Activated naive CD8-positive, alpha-beta T cell (primary cell): ENCODE measurements around the gene GALP.
"Not testable (repeated sequence)": the region's sequence is repeated elsewhere in the genome, so short reads cannot be mapped to it uniquely, and the experiment has no call there.

Experiments
- H3K27ac Mint-ChIP-seq: one replicate; pipeline ENCODE4 v1.8.0; 2021; ENCODE audit warnings: mixed read lengths
- H3K27me3 Mint-ChIP-seq: one replicate; pipeline ENCODE4 v1.8.0; 2021; ENCODE audit warnings: mixed read lengths
- H3K36me3 Mint-ChIP-seq: one replicate; pipeline ENCODE4 v1.8.0; 2021; ENCODE audit warnings: mixed read lengths
- H3K4me1 Mint-ChIP-seq: one replicate; pipeline ENCODE4 v1.8.0; 2021; ENCODE audit warnings: low read depth, mixed read lengths
- H3K4me3 Mint-ChIP-seq: one replicate; pipeline ENCODE4 v1.8.0; 2021; ENCODE audit warnings: mild to moderate bottlenecking, mixed read lengths
- H3K9me3 Mint-ChIP-seq: one replicate; pipeline ENCODE4 v1.8.0; 2021; ENCODE audit warnings: low read depth, mixed read lengths

Gene GALP

DNA sequence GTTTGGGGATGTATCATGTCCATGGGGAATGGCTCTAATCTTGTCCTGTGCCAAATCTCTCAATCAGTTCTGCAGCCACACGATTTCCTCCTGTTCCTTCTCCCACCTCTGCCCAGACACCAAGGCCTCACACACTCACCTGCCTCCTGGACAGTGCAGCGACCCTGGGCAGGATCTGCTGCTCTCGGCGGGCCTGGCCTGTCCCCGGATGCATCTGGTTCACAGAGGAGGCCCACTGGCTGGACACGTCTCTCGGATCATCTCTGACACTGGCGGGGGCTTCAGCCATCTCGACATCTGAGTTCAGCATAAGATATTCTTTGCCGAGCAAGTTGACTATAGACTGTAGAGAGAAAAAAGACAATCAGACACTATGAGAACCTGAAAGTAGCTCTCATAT is 15.9 kb downstream of the GALP start:
- H3K27ac Mint-ChIP-seq: no peak overlapping the region
- no peaks in the 10 kb centered on the region for H3K4me1 Mint-ChIP-seq
- no peaks in the 10 kb centered on the region for H3K36me3 Mint-ChIP-seq
- no peaks in the 10 kb centered on the region for H3K9me3 Mint-ChIP-seq
- H3K27me3 Mint-ChIP-seq: peaks cover 3% of the 10 kb centered on the region
- H3K4me3 Mint-ChIP-seq: no peak overlapping the region

DNA sequence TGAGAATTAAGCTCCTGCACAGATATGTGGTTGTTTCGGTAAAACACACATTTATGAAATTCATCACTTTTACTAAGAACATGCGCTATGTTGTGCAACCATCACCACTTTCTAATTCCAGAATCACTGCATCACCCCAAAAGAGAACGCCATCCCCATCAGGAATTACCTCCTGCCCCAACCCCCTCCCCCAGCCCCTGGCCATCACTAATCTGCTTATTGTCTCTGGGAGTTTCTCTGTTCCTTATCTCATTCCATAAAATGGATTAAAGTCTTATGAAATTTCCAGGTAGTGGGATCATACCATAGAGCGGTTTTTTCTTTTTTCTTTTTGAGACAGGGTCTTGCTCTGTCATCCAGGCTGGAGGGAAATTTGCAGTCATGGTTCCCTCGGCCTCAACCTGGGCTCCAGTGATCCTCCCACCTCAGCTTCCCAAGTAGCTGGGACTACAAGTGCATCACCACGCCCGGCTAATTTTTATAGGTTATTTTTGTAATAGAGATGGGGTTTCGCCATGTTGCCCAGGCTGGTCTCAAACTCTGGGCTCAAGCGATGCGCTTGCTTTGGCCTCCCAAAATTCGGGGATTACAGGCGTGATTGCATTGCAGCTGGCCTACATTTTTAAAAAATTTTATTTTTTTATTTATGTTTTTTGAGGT is 18.3 kb downstream of the GALP start:
- H3K36me3 Mint-ChIP-seq: no peaks in the 10 kb centered on the region
- H3K27me3 Mint-ChIP-seq: no peaks in the 10 kb centered on the region
- no peaks in the 10 kb centered on the region for H3K9me3 Mint-ChIP-seq
- no peak overlapping the region for H3K4me3 Mint-ChIP-seq
- no peaks in the 10 kb centered on the region for H3K4me1 Mint-ChIP-seq
- H3K27ac Mint-ChIP-seq: no peak overlapping the region

DNA sequence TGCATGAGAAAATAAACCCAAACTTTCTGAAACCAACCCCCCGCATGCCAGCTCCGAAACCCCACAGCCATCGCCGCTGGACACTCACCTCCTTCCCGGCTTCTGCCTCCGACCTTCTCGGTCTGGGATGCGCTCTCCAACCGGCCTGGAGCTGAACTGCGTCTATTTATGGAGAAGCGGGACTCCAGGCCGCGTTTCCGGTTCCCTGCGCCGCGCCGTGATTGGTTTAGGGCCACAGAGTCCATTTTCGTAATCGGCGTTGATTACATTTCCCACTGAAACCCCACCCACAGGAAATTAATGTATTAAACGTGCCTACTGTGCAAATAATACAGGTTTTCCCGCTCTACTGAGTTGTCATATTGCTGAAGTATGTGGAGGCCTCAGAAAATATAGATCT is 21.8 kb downstream of the GALP start, which contains the start of gene ZSCAN5B:
TSS of gene ZSCAN5B (minus strand) at position 138 of the 400 bp plus-strand sequence. CDS start 4,731 bp downstream, outside the sequence.
- H3K27me3 Mint-ChIP-seq, H3K9me3 Mint-ChIP-seq, H3K4me1 Mint-ChIP-seq, H3K27ac Mint-ChIP-seq, H3K4me3 Mint-ChIP-seq, H3K36me3 Mint-ChIP-seq: not testable (repeated sequence)

DNA sequence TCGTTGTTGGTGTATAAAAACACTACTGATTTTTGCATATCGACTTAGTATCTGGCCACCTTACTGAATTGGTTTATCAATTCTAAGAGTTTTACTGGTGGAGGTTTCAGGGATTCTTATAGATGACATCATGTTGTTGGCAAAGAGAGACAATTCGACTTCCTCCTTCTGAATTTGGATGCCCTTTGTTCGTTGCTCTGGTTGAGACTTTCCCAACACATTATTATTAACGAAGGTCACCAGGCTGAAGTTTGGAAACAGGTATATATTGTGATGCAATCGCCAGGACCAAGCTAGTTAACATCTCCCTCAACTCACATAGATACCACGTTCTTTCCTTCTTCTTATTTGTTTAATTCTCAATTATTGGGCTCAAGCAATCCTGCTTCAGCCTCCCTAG is 23.9 kb downstream of the GALP start:
- H3K9me3 Mint-ChIP-seq: no peaks in the 10 kb centered on the region
- no peak overlapping the region for H3K4me3 Mint-ChIP-seq
- H3K36me3 Mint-ChIP-seq: no peaks in the 10 kb centered on the region
- H3K4me1 Mint-ChIP-seq: no peaks in the 10 kb centered on the region
- H3K27me3 Mint-ChIP-seq: no peaks in the 10 kb centered on the region
- H3K27ac Mint-ChIP-seq: no peak overlapping the region

DNA sequence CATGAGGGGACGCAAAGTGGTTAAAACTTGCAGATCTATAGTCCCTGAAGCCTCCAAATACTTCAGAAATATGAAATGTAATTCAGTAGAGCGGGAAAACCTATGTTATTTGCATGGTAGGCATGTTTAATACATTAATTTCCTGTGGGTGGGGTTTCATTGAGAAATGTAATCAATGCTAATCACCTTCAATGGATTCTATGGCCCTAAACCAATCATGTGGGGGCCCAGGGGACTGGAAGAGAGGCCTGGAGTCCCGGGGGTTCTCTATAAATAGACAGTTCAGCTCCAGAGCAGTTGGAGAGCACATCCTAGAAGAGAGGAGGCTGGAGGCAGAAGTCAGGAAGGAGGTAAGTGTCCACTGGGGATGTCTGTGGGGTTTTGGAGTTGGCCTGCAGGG is 26.2 kb downstream of the GALP start, which contains the start of gene ZSCAN5C:
TSS of gene ZSCAN5C (plus strand) at position 301 of the 400 bp plus-strand sequence. CDS start 3,641 bp downstream, outside the sequence.
- Mint-ChIP-seq H3K4me1 (no peaks in the 10 kb centered on the region), H3K4me3 (no peak within 1 kb of the TSS), H3K27ac (no peak within 1 kb of the TSS)

DNA sequence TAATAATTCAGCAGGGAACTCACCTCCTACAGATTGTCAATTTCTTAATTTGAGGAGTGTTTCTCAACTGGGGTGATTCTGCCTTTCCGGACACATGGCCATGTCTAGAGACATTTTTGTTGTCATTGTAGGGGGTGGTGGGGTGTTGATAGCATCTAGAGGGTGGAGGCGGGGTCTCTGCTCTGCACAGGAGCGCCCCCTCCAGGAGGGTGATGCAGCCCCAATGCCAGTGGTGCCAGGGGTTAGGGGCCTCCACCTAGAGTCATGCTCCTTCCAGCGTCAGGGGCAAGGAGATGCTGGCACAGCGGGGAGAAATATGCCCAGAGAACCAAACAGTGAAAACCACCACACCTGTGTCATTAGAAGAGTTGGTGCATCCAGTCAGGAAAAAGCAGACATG is 31.8 kb downstream of the GALP start:
- H3K4me3 Mint-ChIP-seq, H3K36me3 Mint-ChIP-seq, H3K27ac Mint-ChIP-seq, H3K9me3 Mint-ChIP-seq, H3K27me3 Mint-ChIP-seq, H3K4me1 Mint-ChIP-seq: not testable (repeated sequence)

More for the DNA sequence above, 26.2 kb downstream of the GALP start, which contains the start of gene ZSCAN5C:
- Mint-ChIP-seq H3K27me3 (no peaks in the 10 kb centered on the region), H3K36me3 (no peaks in the 10 kb centered on the region), H3K9me3 (no peaks in the 10 kb centered on the region)

DNA sequence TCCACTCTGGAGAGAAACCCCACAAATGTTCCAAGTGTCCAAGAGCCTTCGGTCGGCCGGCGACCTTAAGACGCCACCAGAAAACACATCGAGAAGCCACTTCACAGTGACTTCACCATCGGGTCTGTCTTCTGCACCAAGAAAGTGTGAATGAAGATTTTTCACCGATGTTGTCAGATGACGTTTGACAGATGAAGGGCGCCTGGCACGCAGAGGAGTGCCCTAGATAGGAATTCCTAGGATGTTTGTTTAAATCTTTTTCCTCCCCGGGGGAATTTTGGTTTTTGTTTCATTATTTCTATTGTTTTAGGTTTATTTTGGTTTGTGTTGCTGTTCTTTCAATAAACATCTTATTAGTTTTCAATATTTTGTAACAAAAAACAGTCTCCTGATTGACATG is 33.3 kb downstream of the GALP start:
- H3K4me3 Mint-ChIP-seq: no peak overlapping the region
- H3K9me3 Mint-ChIP-seq: no peaks in the 10 kb centered on the region
- H3K27me3 Mint-ChIP-seq: peaks cover 1% of the 10 kb centered on the region
- no peaks in the 10 kb centered on the region for H3K36me3 Mint-ChIP-seq
- no peaks in the 10 kb centered on the region for H3K4me1 Mint-ChIP-seq
- H3K27ac Mint-ChIP-seq: no peak overlapping the region

DNA sequence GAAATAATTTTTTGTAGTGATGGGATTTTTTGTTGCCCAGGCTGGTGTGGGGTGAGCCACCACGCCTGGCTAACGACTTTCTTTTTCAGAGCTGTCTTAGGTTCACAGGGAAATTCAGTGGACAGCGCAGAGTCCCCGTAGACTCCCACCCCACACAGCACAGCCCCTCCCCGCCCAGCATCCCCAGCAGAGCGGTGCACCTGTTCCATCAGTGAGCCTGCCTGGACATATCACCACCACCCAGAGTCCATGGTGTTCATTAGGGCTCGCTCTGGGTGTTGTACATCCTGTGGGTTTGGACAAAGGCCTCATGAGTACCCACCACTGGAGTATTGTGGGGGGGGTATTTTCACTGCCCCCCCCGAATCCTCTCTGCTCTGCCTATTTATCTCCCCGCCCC is 34.2 kb downstream of the GALP start:
- not testable (repeated sequence) for H3K36me3 Mint-ChIP-seq, H3K4me3 Mint-ChIP-seq, H3K27ac Mint-ChIP-seq, H3K4me1 Mint-ChIP-seq, H3K9me3 Mint-ChIP-seq, H3K27me3 Mint-ChIP-seq

DNA sequence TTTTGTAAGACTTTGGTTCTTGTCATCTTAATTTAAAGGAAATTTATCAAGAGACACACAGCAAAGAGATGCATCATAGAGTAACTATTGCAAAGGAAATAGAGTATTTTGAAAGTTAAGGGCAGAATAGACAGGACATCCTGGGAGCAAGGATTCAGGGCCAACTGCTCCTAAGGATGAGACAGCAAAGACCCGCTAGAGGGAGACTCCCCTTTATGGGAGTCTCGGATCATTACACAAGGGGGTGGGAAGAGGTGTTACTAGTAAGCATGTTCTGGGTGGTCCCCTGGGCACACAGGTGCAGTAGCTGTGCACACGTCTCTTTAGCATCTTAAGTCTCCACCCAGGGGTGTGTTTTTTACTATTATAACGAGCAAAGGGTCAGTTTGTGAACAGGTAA is 35.9 kb downstream of the GALP start:
- Mint-ChIP-seq H3K4me1 (no peaks in the 10 kb centered on the region), H3K4me3 (no peak overlapping the region), H3K27me3 (peaks cover 6% of the 10 kb centered on the region), H3K36me3 (no peaks in the 10 kb centered on the region), H3K27ac (no peak overlapping the region), H3K9me3 (no peaks in the 10 kb centered on the region)

DNA sequence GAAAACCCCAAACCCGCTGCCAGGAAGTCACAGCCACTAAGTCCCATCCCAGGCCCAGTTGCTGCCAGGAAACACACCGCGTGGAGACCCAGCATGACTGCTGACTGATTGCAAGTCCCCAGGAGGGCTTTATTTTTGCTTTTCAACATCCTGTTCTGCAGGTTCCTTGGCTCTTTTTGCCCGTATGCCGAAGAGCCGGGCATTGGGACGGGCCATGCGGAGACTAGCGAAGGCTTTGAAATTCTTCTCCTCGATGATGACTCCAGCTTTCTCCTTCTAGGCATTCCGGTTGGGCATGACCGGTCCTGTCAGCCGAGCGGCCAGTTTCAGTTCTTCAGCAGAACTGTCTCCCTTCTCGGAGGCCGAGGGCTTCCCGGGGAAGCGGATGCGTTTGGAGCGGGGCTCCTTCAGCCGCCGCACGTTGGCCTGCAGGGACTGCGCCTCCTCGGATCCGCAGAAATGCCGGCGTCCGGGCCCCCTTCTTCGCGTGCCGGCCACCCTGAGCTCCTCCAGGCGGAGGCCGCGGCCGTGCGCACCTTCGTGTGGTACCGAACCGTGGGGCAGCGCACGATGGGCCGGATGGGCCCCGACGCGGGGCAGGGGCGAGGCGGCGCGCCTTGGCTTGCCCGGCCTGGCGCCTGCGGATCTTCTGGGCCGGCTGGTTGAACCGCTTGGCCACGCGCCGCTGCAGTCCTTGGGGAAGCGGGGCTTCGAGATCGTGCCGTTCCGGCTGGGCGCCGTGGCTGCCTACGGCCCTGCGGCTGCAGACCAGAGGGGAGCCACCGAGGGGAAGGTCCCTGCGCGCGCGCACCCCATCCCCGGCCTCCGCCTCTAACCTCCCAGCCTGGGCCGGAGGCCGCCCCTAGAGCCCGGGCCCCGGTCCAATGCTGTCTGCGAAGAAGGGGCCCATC is 41.5 kb downstream of the GALP start:
- H3K27me3 Mint-ChIP-seq: peaks cover 13% of the 10 kb centered on the region
- H3K9me3 Mint-ChIP-seq: no peaks in the 10 kb centered on the region
- H3K27ac Mint-ChIP-seq: no peak overlapping the region
- peak overlapping the region; percentile 35 for H3K4me3 Mint-ChIP-seq
- H3K4me1 Mint-ChIP-seq: peaks cover 4% of the 10 kb centered on the region
- peaks cover 6% of the 10 kb centered on the region for H3K36me3 Mint-ChIP-seq

DNA sequence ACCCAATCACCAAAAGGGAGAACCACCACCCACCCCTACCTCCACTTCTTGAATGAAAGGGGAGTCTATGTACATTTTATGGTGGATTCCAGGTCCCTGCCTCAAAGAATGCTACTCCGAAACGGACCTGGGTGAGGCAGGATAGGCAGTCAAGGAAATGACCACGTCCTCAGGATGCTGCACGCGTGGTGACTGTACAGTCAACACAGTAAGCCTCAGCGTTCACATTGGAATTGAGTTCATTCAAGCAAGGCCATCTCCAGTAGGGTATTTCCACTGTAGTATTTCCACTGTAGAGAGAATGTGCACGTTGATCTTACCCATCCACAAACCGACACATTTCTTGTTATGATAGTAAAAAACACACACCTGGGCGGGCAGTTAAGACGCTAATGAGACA is 43.2 kb downstream of the GALP start:
- Mint-ChIP-seq H3K27me3 (peaks cover 12% of the 10 kb centered on the region), H3K36me3 (peaks cover 9% of the 10 kb centered on the region), H3K9me3 (no peaks in the 10 kb centered on the region), H3K4me1 (peaks cover 4% of the 10 kb centered on the region), H3K4me3 (no peak overlapping the region), H3K27ac (no peak overlapping the region)

DNA sequence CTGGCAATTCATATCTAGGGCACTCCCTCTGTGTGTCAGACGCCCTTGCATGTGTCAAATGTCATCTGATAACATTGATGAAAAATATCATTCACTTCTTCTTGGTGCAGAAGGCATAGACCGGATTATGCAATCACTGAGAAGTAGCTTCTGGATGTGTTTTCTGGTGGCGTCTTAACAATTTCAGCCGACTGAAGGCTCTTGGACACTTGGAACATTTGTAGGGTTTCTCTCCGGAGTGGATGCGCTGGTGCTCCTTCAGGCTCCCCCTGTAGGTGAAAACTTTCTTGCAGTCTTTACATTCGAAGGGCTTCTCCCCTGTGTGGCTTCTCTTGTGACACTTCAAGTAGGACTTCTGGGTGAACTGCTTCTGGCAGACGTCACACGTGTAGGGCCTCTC is 45.6 kb downstream of the GALP start:
- not testable (repeated sequence) for H3K27ac Mint-ChIP-seq, H3K4me1 Mint-ChIP-seq, H3K9me3 Mint-ChIP-seq, H3K27me3 Mint-ChIP-seq, H3K36me3 Mint-ChIP-seq, H3K4me3 Mint-ChIP-seq

DNA sequence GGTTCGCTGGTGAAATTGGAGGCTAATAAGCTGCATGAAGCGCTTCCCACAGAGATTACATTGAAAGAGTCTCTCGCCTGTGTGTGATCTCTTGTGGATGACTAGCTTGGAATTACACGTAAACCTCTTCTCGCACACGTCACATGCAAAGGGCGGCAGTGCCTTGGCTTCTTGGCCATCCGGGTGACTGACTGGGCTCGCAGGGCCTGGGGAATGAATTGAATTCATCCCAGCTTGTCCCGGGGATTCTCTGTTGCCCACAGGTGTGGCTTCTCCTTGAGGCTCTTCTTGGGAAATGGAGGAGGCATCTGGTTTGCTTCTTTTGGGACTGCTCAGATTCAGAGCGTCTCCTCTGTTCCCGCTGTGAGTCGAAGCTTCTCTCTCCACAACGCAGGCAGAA is 46.0 kb downstream of the GALP start:
- Mint-ChIP-seq H3K4me3 (no peak overlapping the region), H3K9me3 (no peaks in the 10 kb centered on the region), H3K36me3 (peaks cover 9% of the 10 kb centered on the region), H3K27me3 (peaks cover 5% of the 10 kb centered on the region), H3K27ac (no peak overlapping the region), H3K4me1 (peaks cover 4% of the 10 kb centered on the region)

DNA sequence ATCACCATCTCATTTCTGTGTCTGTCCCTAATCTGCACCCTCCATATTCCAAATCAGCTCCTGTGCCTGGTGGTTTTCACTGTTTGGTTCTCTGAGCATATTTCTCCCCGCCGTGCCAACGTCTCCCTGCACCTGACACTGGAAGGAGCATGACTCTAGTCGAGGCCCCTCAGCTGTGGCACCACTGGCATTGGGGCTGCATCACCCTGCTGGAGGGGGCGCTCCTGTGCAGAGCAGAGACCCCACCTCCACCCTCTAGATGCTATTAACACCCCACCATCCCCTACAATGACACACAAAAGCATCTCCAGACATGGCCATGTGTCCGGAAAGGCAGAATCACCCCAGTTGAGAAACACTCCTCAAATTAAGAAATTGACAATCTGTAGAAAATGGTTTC is 47.1 kb downstream of the GALP start:
- Mint-ChIP-seq H3K4me1 (peaks cover 2% of the 10 kb centered on the region), H3K9me3 (no peaks in the 10 kb centered on the region), H3K27me3 (peaks cover 4% of the 10 kb centered on the region), H3K27ac (no peak overlapping the region), H3K4me3 (no peak overlapping the region), H3K36me3 (peaks cover 9% of the 10 kb centered on the region)

DNA sequence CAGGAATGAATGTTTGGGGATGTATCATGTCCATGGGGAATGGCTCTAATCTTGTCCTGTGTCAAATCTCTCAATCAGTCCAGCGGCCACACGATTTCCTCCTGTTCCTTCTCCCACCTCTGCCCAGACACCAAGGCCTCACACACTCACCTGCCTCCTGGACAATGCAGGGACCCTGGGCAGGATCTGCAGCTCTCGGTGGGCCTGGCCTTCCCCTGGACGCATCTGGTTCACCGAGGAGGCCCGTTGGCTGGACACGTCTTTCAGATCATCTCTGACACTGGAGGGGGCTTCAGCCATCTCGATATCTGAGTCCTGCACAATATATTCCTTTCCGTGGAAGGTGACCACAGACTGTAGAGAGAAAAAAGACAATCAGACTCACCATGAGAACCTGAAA is 47.7 kb downstream of the GALP start:
- no peak overlapping the region for H3K4me3 Mint-ChIP-seq
- peaks cover 2% of the 10 kb centered on the region for H3K27me3 Mint-ChIP-seq
- H3K36me3 Mint-ChIP-seq: peaks cover 7% of the 10 kb centered on the region
- no peaks in the 10 kb centered on the region for H3K9me3 Mint-ChIP-seq
- H3K4me1 Mint-ChIP-seq: no peaks in the 10 kb centered on the region
- H3K27ac Mint-ChIP-seq: no peak overlapping the region
